NCI-H510A treated with DMSO at 0.1 percent for 48 hours (cell line): ENCODE results near the gene CASQ2.
A peak's percentile ranks its signal among the peaks of the same experiment; 100 is the strongest.

Experiments used
- DNase-seq: peaks from one replicate; lab custom pipeline; 2025; lab: John Stamatoyannopoulos, UW

The CASQ2 gene

GRCh38 chr1:115768549-115768948 lies at the start of gene CASQ2:
CASQ2 (minus strand) TSS chr1:115768714; CDS start chr1:115768541, 173 bp downstream.
- DNase-seq, result no peak

- no peak for DNase-seq
These were observed 47.2 kb upstream of the CASQ2 start for GRCh38 chr1:115815694-115816093.

- DNase-seq, result no peak
These were observed 46.3 kb upstream of the CASQ2 start for GRCh38 chr1:115814685-115815398.

DNA sequence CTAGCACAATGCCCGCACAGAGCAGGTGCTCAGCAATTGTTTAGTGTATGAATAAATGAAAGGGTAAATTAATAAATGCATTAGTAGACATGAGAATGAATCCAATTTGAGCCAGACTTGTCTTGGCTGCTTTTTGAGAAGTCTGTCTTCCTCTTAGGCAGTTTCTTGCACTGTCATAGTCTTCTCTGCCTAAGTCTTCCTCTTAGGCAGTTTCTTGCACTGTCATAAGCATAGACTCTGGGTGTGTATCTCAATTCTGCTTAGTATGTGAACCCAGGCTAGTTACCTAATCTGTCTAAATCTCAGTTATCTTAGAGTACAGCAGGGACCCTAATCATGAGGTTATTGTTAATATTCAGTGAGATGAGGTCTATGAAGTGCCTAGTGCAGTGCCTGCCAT lies 45.2 kb upstream of the CASQ2 start:
- no peak for DNase-seq

GRCh38 chr1:115811140-115811828 lies 42.8 kb upstream of the CASQ2 start:
- peak; percentile 80 for DNase-seq

DNA sequence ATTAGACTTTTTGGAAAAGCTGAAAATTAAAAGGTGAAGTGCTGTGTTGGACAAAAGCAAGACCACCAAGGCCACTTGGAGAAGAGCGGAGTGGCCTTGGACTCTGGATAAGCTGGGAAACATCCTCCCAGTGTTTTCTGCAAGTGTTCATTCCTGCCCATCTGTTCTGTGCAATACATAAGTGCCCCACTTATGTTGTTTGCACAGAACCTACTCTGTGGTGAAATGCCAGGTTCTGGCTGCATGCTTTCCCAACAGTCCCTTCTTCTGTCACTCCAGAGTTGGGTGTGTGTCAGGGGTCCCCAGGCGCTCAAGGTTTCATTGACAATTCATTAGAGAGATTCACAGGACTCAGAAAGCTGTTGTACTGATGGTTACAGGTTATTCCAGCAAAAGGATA lies 42.1 kb upstream of the CASQ2 start:
- peak; percentile 79 for DNase-seq

GRCh38 chr1:115809847-115810246 lies 41.3 kb upstream of the CASQ2 start:
- peak; percentile 6 for DNase-seq

- no peak for DNase-seq
These were observed 40.6 kb upstream of the CASQ2 start for GRCh38 chr1:115809076-115809475.

GRCh38 chr1:115807723-115808122 lies 39.2 kb upstream of the CASQ2 start:
- DNase-seq, result peak; percentile 81

DNA sequence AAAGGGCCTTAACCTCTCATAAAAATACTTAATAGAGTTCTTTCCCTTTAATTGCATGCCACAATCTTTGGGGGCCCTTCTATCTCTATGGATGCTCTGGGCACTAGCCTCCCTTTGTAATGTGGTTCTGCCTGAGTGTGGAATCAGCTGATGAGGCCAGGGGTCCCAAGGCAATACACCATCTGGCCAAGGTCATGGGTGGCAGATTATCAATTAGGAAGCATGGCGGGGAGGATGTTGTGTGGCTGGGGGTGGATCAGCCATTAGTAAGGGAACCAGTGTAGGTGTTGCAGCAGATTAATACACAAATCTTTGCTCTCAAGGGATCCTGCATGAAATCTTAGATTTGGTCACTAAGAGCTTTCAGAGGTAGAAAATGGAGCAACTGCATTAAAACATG lies 37.1 kb upstream of the CASQ2 start:
- DNase-seq, result no peak

GRCh38 chr1:115802416-115802815 lies 33.9 kb upstream of the CASQ2 start:
- DNase-seq, result no peak

DNA sequence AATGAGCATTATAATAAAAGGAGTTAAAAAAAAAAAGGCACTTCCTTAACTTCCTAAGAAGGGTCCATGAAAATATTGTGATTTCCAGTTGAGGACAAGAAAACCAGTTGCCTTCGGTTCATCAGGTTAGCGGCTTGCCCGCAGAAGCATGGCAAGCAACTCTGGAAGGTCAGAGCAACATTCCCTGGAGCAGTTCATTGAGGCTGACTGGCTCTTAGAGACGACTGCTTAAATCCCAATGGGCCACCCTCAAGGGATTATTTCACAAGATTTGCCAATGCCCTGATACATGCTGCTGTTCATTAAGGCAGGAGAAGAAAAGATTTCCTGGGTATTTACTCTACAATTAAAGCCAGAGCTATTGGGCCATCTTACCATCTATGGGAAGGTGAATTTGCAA lies 29.0 kb upstream of the CASQ2 start:
- no peak for DNase-seq

GRCh38 chr1:115796897-115797296 lies 28.4 kb upstream of the CASQ2 start:
- no peak for DNase-seq

- DNase-seq, result no peak
These were observed 27.5 kb upstream of the CASQ2 start for GRCh38 chr1:115796036-115796435.

GRCh38 chr1:115794976-115795639 lies 26.6 kb upstream of the CASQ2 start:
- DNase-seq, result no peak

GRCh38 chr1:115793162-115793561 lies 24.6 kb upstream of the CASQ2 start:
- no peak for DNase-seq

DNA sequence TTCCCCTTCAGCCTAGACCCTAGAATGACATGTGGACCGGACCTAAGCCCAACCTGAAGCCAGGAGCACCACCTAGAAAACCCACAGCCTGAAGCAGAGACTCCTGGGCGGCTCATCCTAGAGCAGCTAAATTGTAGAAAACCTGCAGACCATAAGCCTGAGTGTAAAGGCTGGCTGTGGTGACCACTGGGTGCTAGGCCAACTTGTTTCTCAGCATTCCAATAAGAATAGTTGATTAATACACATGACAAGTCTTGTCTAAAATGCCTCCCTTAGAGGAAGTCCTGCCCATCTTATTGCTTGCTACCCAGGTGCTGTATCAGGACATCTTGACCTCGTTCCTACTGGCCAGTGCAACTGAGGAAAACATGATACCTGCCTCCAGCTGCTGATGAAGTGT lies 23.3 kb upstream of the CASQ2 start:
- DNase-seq, result no peak

DNA sequence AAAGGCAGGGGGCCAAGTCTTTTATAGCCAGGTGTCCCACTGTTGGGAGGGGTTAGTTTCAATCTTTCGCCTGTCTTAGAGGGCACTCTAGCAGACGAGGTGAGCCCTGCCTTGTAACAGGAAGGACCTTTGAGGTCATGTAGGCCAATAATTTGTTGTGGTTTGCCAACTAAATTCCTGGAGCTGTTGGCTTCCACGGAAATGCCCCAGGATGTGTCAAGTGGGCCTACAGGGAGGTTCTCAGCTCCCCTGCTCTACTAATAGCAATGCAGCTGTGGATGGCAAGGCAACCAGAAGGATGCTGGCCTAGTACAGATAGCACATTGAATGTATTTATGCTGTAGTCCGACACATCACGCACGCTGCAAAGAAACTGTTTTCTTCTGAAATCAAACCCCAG lies 22.3 kb upstream of the CASQ2 start:
- no peak for DNase-seq

DNA sequence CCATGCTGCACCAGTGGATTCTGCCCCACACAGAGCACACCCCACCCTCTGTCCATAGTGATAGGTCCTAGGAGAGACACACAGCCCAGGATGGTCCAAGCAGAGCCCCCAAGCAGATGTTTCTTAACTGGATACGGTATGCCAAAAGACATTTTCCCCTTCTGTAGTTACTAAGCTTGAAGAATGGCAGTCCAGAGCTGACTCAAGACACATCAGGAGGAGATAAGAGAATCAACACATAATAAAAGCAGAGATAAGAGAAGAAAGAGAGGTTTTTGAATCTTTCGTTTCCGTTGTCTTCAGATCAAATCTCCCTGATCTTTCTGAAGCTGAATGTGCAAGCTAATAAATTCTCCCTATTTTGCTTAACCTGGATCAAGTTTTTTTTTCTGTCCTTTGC lies 21.8 kb upstream of the CASQ2 start:
- no peak for DNase-seq

- DNase-seq, result no peak
These were observed 14.8 kb upstream of the CASQ2 start for GRCh38 chr1:115783311-115783710.

DNA sequence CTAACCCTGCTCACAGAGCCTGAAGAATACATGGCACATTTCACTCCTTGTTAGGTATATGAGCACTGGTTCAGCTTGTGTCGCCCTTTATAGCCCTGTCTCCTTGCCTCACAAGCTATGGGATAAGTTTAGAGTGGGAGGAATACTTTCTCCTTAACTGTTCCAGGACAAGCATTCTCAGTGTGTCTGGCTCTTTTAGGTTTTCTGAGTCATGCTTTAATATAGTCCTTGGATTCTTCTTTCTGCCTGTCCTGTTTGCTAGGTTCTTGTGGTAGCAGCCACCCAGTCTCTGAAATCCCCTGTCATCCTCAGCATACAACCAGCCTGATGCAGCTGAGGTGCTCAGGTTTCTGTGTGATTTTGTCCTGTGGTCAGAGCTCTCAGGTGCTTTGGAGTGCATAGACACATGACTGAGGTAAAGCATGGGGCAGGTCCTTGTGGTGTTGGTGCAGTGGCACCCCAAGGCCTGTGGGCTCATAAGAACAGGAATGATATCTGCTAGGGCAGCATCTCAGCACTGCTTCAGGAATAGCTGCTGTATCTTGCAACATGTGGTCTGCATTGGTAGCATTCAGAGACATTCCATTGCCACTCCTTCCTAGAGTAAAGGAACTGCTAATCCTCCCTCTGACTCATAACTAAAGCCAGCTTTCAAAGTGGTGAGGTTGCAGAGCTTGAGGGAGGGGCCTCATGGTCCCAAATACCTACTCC lies 14.2 kb upstream of the CASQ2 start:
- no peak for DNase-seq

DNA sequence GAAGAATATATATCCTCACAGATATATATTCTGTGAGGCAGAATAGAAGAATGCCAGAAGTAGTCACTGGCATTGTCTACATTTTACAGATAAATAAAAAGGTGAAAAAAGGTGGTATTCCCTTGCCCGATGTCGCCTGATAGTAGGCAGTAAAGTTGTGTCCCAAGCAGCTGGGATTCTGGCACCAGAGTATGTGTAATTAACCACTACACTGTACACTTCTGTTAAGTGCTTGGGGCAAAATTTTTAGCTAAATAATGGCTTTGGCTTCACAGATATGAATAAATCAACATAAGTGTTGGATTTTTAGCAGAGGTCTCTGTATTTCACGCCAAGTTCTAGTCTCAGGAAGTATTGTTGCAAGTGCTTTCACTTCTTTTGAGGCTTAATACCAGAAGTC lies 13.3 kb upstream of the CASQ2 start:
- DNase-seq, result no peak

DNA sequence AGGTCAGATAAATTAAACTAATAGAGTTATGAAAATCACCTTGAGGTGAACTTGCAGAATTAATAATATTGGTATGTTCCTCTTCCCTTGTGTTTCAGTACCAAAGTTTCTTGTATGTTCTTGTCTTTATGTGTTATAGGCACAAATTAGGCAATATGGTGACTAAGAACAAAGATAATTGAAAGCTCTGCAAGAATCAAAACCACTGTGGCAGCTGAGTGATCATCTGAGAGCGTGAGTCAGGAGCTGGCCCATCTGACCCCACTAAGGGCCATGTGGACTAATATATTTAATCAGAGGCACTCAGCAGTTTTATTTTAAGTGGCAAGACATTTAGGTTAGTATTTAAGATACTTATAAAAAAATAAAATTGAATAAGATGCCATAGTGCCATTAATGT lies 12.8 kb upstream of the CASQ2 start:
- DNase-seq, result no peak
